Stimulated activated CD8-positive, alpha-beta memory T cell treated with anti-CD3 and anti-CD28 coated beads, Interleukin-4, amount 100 ng/mL, for 48 hours (primary cell): ENCODE data around the gene IFITM2.

Experiments used
- DNase-seq: peaks from one replicate; pipeline ENCODE4 v3.0.0-alpha.2; 2020

Gene IFITM2

DNA sequence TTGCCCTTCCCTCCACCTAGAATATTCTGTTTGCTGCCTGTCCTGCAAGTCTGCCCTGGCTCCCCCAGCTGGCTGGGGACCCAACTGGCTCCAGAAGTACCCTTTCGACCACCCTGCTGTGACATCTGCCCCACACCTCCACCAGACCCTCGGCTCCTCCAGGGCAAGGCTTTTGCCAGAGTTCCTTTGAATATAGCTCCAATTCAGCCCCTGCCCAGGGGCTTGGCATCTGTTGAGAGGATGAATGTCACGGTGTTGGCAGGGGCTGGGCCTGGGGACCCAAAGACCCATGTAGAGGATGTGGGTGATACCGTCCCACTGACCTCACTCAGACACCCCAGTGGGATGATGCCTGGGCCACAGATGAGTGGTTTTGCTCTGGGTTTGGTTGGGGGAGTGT lies 25.4 kb upstream of the IFITM2 start:
- DNase-seq = no peak

DNA sequence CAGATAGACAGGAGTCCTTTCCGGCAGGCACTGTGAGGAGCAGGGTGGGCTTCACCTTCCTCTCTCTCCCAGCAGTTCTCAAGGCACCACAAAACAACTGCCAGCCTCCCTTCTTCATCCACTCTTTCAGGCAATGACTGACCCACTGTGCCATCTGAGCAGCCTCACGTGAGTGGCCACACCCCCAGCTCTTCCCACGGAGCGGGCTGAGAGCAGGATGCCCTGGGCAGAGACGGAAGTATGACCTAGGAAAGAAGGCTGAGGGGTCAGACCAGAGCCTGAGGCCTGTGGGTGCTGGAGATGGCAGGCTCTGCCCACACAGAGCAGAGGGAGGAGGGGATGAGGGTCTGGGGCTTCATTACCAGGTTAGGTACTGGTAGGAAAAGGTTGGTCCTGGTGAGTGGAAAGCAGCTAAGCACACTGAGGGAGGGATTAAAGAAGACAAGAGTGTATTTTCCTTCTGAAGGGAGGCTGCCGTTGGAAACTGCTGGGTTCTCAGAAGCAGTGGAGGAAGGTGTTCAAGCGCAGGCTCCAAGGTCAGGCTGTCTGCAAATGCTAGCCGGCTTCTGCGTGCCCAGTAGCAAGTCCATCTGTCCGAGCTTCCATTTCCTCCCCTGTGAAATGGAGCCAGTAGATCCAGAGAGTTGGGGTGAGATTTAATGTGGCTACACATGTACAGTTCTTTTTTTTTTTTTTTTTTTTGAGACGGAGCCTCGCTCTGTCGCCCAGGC lies 24.8 kb upstream of the IFITM2 start:
- DNase-seq = peak; percentile 37

DNA sequence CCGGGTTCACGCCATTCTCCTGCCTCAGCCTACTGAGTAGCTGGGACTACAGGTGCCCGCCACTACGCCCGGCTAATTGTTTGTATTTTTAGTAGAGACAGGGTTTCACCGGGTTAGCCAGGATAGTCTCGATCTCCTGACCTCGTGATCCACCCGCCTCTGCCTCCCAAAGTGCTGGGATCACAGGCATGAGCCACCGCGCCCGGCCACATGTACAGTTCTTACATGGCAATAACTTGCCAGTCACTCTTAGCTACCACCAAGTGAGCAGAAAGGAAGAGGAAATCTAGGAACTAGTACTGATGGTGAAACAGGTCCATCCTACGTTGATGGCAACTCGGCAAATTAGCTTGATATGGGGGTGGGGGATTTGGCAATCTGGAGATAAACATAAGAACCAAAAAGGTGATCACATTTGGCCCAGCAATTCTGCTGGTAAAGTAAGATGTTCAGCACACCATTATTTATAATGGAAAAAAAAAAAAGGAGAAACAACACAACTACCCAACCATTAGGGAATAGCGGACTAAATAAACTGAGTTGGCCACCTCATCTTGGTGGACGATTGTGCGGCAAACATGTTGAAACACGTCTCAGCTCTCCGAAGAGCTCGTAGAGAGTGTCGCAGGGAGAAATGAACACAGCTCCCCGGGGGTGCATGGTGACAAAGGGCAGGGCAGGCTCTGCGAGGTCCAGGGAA lies 24.1 kb upstream of the IFITM2 start:
- DNase-seq = peak; percentile 34

DNA sequence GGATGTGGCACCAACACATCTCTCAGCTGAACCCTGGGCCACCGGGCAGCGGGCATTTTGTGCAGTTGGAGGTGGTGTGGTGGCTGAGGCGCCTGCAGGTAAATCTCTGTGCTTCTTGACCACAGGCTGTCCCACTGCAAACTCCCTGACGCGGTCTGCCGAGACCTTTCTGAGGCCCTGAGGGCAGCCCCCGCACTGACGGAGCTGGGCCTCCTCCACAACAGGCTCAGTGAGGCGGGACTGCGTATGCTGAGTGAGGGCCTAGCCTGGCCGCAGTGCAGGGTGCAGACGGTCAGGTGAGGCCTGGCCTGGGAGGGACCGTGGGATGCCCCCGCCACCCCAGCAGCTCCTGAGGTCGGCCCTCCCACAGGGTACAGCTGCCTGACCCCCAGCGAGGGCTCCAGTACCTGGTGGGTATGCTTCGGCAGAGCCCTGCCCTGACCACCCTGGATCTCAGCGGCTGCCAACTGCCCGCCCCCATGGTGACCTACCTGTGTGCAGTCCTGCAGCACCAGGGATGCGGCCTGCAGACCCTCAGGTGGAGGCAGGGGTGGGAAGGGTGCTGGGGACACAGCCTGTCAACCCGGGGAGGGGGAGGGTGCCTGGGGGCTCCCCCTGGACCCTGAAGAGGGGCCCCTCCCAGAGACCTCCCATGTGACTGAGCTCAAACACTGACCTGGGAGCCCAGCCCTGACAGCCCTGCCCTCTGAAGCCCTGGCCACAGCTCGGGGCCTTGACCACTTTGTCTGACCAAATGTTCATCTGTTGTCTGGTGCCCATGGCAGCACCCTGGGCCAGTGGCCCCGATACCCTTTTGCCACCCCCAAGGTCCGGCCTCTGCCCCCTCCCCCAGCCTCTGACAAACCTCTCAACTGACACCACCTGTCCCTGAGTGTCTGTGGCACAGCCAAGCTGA lies 23.3 kb upstream of the IFITM2 start:
- peak; percentile 35 for DNase-seq

DNA sequence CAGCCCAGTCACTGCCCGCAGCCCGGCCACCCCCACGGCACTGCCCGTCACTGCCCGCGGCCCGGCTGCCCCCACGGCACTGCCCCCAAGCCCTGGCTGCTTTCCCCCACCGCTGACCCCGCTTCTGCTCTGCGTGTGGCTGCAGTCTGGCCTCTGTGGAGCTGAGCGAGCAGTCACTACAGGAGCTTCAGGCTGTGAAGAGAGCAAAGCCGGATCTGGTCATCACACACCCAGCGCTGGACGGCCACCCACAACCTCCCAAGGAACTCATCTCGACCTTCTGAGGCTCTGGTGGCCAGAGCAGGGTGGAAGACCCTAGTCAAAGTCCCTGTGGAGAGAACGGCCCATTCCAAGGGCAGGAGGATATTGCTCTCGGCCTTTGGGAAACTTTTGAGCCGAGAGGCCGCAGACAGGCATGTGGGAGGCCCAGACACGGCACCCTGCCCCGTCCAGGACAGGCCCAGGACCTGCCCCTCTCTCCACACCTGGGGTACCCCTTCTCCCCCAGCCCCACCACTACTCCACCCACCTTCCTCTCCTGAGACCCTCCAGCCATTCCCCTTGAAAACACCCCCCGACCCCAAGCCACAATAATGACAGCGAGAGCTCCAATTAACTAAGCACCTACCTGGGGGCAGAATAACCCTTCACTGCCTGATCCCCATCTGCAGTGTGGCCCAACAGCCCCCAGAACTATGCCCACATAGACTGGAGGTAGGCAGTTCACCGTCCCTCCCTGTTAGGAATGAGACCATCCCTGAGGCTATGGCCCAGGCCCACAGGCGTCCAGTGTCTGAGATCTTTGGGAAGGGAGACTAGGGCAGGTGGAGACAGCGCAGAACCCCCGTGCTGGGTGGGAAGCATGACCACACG lies 22.4 kb upstream of the IFITM2 start:
- DNase-seq = peak; percentile 20

DNA sequence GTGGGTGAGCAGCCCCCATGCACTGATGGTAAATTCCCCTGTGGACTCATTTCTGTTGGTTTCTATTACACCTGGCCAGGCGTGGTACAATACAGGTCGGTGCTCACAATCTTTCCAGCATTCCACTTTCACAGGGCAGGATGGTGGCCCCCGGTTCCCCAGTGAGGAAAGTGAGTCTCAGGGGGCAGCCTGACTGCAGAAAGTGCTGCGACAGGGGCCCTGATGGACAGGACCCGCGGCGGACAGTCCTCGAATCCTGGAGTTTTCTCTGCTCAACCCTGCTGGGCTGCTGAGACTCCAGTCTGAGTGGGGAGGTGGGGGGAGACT lies 21.8 kb upstream of the IFITM2 start:
- DNase-seq = peak; percentile 23

DNA sequence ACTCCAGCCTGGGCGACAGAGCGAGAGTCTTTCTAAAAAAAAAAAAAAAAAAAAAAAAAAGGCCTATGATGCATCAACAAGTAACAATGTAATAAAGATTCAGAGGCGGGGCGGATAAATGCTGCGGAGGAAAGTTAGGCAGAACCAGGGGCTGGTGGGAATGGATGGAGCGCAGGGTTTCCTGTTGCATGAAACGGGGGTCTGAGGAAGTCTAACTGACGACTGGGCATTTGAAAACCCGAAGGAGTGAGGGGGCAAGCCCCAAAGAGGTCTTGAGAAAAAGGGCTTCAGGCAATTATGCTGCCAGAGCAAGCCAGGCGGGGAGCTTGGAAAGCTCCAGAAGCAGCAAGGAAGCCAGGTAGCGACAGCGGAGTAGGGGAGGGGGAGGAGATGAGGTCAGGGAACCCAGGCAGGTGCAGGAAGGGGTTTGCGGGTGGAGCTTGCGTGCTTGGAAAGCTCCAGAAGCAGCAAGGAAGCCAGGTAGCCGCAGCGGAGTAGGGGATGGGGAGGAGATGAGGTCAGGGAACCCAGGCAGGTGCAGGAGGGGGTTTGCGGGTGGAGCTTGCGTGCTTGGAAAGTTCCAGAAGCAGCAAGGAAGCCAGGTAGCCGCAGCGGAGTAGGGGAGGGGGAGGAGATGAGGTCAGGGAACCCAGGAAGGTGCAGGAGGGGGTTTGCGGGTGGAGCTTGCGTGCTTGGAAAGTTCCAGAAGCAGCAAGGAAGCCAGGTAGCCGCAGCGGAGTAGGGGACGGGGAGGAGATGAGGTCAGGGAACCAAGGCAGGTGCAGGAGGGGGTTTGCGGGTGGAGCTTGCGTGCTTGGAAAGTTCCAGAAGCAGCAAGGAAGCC lies 20.4 kb upstream of the IFITM2 start:
- peak; percentile 51 for DNase-seq

DNA sequence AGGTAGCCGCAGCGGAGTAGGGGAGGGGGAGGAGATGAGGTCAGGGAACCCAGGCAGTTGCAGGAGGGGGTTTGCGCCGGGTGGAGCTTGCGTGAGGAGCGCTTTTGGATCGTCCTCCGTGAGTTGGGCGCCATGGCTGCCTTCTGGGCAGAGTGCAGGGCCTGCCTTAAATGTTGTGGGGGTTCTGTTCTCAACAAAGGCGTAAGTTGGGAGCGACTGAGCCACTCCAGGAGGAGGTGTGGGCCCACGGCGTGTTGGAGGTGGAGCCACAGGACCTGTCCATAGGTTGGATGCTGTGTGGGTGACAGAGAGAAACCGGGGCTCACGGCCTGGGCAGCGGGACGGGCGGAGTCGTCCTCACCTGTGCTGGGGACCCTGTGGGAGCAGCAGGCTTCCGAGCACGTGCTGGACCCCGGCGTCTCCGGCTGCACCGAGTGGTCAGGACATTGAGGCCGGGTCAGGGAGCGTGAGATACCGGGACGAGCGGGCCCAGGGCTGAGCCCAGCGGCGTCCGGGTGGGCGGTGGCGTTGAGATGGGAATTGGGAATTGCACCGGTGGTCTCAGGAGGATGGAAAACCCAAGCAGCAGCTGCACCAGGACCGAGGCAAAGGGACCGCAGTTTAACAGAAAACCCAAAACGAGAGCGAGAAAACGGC lies 19.7 kb upstream of the IFITM2 start:
- peak; percentile 67 for DNase-seq

DNA sequence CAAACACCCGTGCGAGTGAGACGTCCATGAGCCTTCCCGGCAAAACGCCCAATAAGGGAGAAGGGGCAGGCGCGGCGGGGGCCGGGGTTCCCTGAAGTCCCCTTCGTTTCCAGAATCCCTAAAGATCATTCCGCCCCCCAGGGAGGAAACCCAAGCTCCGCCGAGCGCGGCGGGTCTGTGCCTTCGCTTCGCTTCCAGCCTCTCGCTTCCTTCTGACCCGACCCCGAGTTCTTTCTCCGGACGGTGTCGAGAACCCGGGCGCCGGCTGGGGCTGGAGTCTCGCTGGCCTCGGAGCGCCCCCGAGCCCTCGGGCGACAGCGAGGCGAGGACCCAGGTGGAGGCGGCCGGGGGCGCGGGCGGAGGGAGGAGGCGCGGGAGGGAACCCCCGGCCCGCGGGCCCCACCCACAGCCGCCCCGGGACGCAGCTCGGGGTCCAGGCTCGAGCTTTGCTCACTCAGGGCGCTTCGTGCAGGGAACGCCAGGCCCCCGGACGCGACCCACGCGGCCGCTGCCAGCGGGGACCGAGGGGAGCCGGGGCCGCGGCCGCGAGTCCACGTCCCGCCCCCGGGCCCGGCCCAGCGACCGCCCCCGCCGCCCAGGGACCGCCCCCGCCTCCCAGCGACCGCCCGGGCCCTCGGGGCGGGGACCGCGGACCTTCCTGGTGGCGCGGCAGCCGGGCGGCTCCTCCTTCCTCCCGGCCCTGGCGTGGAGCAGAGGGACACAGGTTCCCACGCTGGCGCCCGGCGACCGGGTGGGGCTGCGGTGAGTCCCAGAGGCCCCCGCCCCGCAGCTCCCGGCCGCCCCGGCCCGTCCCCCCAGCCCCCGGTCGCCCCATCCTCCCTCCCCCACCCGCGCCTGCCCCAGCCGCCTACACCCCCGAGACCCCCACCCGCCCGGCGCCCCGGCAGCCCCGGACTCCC lies 18.9 kb upstream of the IFITM2 start, which contains the start of gene PGGHG:
TSS of gene PGGHG (plus strand) at position 649 of the 920 bp plus-strand sequence. CDS start 691 bp downstream, outside the sequence.
- DNase-seq = peak; percentile 68

DNA sequence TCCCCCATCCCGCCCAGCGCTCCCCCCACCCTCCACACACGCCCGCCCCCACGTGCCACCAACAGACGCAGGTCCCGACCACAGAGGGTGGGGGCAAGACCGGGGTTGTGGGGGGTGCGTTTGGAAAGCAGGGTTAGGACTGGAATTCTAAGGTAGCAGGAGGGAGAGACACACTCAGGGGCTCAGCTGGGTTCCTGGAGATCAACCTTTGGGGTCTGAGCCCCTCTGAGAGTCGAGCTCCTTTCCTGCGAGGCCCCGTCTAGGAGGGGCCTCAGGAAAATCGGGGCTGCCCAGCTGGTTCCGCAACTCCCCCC lies 18.3 kb upstream of the IFITM2 start:
- no peak for DNase-seq

DNA sequence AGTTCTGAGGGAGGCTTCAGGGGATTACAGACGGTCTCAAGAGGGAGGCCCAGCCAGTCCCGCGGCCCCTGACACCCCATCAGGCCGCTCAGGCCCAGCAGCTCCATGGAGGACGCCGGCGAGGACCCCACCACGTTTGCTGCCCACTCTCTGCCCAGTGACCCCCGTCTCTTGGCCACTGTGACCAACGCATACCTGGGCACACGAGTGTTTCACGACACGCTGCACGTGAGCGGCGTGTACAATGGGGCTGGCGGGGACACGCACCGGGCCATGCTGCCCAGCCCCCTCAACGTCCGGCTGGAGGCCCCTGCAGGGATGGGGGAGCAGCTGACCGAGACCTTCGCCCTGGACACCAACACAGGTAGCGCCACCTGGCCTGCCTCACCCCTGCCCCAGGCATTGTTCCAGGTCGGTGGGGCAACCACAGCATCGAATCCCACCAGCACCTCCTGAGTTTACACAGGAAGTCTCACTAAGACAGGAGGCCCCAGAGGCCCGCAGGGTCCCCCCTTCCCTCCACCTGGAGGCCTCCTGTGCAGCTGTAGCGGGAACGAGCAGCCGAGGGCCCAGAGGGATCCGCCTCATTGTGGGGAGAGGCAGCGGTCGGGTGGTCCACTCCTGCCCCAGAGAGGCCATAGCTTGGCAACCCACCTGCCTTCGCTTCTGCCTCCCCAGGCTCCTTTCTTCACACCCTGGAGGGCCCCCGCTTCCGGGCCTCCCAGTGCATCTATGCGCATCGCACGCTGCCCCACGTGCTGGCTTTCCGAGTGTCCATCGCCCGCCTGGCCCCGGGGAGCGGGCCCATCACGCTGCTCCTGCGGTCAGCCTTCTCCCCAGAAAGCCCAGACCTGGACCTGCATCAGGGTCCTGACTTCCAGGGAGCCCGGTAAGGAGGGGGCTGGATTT lies 17.6 kb upstream of the IFITM2 start:
- peak; percentile 53 for DNase-seq

DNA sequence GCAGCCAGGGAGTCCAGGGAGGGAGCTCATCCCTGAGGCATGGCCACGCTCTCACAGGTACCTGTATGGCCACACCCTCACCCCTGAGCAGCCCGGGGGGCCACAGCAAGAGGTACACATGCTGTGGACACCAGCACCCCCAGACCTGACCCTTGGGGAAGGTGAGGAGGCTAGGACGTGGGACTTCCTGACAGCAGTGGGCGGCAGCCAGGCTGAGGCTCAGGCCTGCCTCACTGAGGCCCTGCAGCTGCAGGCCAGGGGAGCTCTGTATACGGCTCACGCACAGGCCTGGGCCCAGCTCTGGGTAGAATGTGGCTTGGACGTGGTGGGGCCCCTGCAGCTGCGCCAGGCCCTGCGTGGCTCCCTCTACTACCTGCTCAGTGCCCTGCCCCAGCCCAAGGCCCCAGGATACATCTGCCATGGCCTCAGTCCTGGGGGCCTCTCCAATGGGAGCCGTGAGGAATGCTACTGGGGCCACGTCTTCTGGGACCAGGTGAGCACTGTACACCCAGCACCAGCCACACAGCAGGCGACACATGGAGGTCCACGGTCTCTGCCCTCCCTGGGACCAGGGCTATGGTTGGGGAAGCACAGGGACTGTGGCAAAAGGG lies 16.9 kb upstream of the IFITM2 start:
- no peak for DNase-seq

DNA sequence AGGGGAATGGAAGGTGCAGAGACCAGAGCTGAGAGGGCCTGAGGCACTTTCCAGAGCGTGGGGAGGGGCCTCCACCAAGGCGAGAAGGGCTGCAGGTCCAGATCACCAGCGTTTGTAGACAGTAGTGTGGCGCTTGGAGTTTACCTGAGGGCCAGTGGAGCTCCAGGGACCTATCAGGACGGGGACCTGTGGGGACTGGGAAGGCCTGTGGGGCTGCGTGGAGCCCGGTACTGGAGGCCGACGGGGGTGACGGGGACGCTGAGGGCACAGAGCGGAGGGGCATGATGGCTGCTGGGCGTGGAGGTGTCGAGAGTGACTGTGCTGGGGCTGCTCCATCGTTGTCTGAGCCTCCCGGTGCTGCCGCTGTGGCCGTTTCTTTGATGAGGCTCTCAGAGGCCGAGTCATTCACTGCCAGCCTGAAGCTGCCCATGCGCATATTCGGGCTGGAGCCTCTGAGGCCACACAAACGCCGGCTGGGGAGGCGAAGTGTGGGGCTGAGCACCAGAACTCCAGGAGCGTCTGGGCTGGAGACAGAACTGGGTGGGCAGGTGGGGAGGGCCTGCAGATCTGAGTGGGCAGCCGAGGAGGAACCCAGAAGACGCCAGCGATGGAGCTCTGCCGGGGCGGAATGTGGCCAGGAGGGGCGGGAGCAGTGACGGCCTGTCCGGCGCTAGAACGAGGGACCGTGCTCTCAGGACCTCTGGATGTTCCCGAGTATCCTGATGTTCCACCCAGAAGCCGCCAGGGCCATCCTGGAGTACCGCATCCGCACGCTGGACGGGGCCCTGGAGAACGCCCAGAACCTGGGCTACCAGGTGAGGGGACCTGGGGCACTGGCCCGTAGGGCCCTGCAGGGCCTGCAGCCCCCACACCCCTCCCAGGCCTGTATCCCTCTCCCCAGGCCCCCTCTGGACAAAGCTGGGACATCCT lies 16.1 kb upstream of the IFITM2 start:
- no peak for DNase-seq

DNA sequence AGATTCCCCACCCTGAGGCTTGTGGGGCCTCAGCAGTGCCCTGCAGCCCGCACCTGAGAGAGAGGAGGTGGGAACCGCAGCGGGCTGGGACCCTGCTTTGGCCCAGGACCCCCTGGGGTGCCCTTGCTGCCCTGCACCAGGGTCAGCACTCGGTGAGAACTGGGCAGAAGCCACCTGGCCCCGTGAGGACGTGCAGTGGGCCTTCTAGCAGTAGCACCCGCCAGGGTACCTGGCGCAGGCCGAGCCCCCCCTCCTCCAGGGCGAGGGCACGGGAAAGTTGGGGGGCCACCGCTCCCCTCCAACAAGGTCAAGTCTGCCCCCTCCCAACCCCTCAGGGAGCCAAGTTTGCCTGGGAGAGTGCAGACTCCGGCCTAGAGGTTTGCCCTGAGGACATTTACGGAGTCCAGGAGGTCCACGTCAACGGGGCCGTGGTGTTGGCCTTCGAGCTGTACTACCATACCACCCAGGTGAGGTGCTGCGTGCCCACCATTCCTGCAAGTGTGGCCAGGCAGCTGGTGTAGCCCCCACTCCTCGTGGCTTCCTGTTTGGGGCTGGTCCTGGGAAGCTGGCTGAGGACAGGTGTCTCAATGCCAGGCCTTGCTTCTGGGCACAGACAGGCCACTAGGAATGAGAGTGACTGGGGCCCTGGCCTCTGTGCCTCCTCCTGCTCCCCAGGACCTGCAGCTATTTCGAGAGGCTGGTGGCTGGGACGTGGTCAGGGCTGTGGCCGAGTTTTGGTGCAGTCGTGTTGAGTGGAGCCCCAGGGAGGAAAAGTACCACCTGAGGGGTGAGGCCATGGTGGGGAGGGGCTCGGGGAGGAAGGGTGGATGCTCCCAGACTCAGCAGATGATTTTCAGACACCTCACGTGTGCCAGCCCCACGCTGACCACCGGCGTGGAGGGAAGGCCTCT lies 15.2 kb upstream of the IFITM2 start:
- DNase-seq = no peak

DNA sequence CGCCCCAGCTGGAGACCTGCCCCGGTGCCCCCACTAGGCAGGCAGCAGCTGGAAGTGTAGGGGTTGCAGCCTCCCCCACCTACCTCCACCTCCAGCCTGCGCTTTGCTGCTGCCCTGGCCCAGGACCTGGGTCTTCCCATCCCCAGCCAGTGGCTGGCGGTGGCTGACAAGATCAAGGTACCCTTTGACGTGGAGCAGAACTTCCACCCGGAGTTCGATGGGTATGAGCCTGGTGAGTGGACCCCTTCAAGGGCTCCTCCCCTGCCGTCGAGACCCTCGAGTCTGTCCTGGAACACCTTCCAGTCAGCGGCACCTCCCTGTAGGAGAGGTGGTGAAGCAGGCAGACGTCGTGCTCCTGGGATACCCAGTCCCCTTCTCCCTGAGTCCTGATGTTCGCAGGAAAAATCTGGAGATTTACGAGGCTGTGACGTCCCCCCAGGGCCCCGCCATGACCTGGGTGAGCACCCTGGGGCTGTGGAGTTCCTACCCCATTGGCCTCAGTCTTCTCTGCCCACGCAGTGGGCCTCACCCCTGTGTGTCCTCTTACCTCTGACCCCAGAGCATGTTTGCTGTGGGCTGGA lies 14.3 kb upstream of the IFITM2 start:
- DNase-seq = no peak
